ENCODE data around the gene LCMT1. TPM values are rescaled to one million over a fixed set of nuclear protein-coding genes. Genes with fewer than 3 reads are reported as not detected.
A peak's percentile ranks its signal among the peaks of the same experiment; 100 is the strongest.

The LCMT1 gene
- total RNA-seq, 1 experiment from 2014 or later: 37.6 TPM

- no peak for DNase-seq (ENCODE audit: low read depth)
Measured at GRCh38 chr16:25187491-25187795, 75.9 kb downstream of the LCMT1 start.

- DNase-seq (ENCODE audit: low read depth): no peak
Measured at GRCh38 chr16:25189305-25189704, 77.8 kb downstream of the LCMT1 start.

GRCh38 chr16:25192096-25192495 is 80.6 kb downstream of the LCMT1 start:
- DNase-seq (ENCODE audit: low read depth): no peak

GRCh38 chr16:25194273-25194878 is 82.8 kb downstream of the LCMT1 start:
- no peak for DNase-seq (ENCODE audit: low read depth)

GRCh38 chr16:25198021-25198420 is 86.5 kb downstream of the LCMT1 start:
- DNase-seq (ENCODE audit: low read depth): peak; percentile 76

- DNase-seq (ENCODE audit: low read depth): no peak
Measured at GRCh38 chr16:25199457-25199856, 87.9 kb downstream of the LCMT1 start.

- DNase-seq (ENCODE audit: low read depth): peak; percentile 96
Measured at GRCh38 chr16:25210758-25211157, 99.2 kb downstream of the LCMT1 start.

- no peak for DNase-seq (ENCODE audit: low read depth)
Measured at GRCh38 chr16:25212636-25213035, 101.1 kb downstream of the LCMT1 start.

- no peak for DNase-seq (ENCODE audit: low read depth)
Measured at GRCh38 chr16:25213709-25214397, 102.3 kb downstream of the LCMT1 start.

GRCh38 chr16:25217112-25217511 is 105.6 kb downstream of the LCMT1 start:
- no peak for DNase-seq (ENCODE audit: low read depth)

- DNase-seq (ENCODE audit: low read depth): no peak
Measured at GRCh38 chr16:25217921-25218320, 106.4 kb downstream of the LCMT1 start.

GRCh38 chr16:25219070-25219737 is 107.7 kb downstream of the LCMT1 start:
- DNase-seq (ENCODE audit: low read depth): no peak

GRCh38 chr16:25222959-25223358 is 111.4 kb downstream of the LCMT1 start:
- no peak for DNase-seq (ENCODE audit: low read depth)

GRCh38 chr16:25223964-25224363 is 112.4 kb downstream of the LCMT1 start:
- no peak for DNase-seq (ENCODE audit: low read depth)

GRCh38 chr16:25224731-25225319 is 113.3 kb downstream of the LCMT1 start:
- DNase-seq (ENCODE audit: low read depth): no peak

Small RNAs within 50 kb of the gene (small RNA-seq; reads per million reads assigned to genes)
- not detected for gene RN7SL557P

Other genes with a start within 250 kb of the LCMT1 start
- gene ARHGAP17, start 96.4 kb upstream of the LCMT1 start, total RNA-seq (2014; rRNA removed; shearing (Covaris generic)): 18.4 and 49.4 TPM in 2 replicates
- not detected in 2 replicates for gene AQP8, start 105.2 kb downstream of the LCMT1 start, total RNA-seq (2014; rRNA removed; shearing (Covaris generic))
- 4.6 and 5.9 TPM in 2 replicates for gene ZKSCAN2, start 146.1 kb downstream of the LCMT1 start, total RNA-seq (2014; rRNA removed; shearing (Covaris generic))

All from HT1080 (cell line).